Measurements from ENCODE around the gene DPPA4.
"Not testable (repeated sequence)": the region's sequence is repeated elsewhere in the genome, so short reads cannot be mapped to it uniquely, and the experiment has no call there.

Gene DPPA4

DNA sequence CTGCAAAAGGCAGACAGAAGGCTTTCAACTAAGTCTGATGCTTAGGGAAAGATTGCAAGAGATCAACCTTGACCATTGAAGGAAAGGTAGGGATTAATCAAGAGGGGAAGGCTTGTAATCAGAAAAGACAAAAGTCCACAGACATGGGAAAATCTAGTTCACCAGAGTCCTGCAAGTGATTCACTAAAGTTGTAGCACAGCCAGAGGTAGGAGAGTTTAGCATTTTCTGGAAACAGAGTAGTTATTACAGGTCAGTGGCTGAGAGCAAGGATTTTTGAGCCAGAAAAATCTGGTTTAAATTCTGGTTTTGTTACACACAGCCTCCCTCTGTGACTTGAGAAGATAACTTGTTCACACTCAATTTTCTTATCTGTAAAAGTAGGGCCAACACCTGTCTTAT lies 35.3 kb upstream of the DPPA4 start:
- DNase-seq (ENCODE audit: low read depth in 2 of 2), result no peak
- H3K4me3 ChIP-seq (replicated peaks in 1 of 2; ENCODE audit: low read depth in 2 of 2, low read length in 2 of 2), result no peak overlapping the region
- TF ChIP-seq, protein P1, sequence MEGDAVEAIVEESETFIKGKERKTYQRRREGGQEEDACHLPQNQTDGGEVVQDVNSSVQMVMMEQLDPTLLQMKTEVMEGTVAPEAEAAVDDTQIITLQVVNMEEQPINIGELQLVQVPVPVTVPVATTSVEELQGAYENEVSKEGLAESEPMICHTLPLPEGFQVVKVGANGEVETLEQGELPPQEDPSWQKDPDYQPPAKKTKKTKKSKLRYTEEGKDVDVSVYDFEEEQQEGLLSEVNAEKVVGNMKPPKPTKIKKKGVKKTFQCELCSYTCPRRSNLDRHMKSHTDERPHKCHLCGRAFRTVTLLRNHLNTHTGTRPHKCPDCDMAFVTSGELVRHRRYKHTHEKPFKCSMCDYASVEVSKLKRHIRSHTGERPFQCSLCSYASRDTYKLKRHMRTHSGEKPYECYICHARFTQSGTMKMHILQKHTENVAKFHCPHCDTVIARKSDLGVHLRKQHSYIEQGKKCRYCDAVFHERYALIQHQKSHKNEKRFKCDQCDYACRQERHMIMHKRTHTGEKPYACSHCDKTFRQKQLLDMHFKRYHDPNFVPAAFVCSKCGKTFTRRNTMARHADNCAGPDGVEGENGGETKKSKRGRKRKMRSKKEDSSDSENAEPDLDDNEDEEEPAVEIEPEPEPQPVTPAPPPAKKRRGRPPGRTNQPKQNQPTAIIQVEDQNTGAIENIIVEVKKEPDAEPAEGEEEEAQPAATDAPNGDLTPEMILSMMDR (IDR thresholded peaks at IDR 0.05; ENCODE audit: low read depth, low read length), result no peak

DNA sequence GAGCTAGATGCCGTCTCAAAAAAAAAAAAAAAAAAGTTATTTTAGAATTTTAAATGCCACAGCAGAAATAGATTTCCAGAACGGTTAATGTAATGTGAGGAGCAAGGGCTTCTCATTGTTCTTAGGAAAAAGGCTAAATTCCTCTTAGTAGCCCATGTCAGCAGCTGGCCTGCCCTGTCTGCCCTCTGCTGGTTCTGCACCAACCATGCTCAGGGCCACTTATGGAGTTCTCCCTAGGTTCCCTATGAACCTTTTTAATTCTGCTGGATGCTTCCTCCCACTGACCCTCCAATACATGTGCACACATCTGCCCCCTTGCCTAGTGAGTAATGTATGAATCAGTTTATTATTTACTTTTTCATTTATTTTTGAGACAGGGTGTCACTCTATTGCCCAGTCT lies 32.2 kb upstream of the DPPA4 start:
- H3K4me3 ChIP-seq (replicated peaks in 1 of 2; ENCODE audit: low read depth in 2 of 2, low read length in 2 of 2), result no peak overlapping the region
- DNase-seq (ENCODE audit: low read depth in 2 of 2), result peak in 1 of 2 donors; percentile 5
- TF ChIP-seq, protein P1 (IDR thresholded peaks at IDR 0.05; ENCODE audit: low read depth, low read length), result no peak

DNA sequence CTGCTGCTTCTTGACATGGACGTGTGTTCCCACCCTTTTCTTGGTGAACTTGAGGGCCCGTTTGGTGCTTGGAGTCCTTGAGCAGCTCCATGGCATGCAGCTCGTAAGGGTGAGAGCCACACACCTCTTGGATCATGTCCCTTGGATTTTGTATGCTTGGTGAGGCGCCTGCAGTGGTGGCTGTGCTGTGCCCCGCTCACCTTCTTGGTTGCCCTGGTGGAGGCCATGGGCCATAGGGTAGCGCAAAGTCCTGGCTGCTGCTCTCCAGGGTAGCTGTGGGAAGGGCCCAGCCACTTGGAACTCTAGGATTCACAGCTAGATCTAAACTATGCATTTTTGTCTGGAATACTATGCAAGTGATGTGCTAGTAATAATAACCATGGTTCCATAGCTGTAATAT lies 26.7 kb upstream of the DPPA4 start:
- DNase-seq (ENCODE audit: low read depth in 2 of 2), result no peak
- TF ChIP-seq, protein P1 (IDR thresholded peaks at IDR 0.05; ENCODE audit: low read depth, low read length), result no peak
- H3K4me3 ChIP-seq (replicated peaks in 1 of 2; ENCODE audit: low read depth in 2 of 2, low read length in 2 of 2), result no peak overlapping the region

DNA sequence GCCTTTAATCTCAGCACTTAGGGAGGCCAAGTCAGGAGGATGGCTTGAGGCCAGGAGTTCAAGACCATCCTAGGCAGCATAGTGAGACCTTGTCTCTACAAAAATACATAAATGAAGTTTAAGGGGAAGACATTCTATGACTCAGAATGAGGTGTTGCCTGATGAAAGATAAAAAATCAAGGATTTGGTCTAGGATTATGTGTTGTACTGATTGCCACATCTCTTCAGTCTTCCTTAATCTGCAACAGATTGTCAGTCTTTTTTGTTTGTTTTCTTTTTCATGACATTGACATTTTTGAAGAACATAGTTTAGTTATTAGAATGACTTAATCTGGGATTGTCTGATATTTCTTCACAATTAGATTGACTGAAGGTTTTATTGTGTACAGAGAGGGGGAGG lies 26.3 kb upstream of the DPPA4 start:
- TF ChIP-seq, protein P1 (IDR thresholded peaks at IDR 0.05; ENCODE audit: low read depth, low read length), result no peak
- no peak for DNase-seq (ENCODE audit: low read depth in 2 of 2)
- H3K4me3 ChIP-seq (replicated peaks in 1 of 2; ENCODE audit: low read depth in 2 of 2, low read length in 2 of 2), result no peak overlapping the region

DNA sequence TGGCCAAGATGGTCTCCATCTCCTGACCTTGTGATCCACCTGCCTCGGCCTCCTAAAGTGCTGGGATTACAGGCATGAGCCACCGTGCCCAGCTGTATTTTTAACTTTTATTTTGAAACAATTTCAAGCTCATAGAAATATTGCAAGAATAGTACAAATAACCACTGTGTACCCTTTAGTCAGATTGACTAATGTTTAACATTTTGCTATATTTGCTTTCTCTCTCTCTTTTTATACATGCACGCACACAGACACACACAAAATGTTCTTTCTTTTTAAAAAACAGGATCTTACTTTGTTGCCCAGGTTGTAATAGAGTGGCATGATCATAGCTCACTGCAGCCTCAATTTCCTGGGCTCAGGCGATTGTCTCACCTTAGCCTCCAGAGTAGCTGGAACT lies 25.5 kb upstream of the DPPA4 start:
- no peak for DNase-seq (ENCODE audit: low read depth in 2 of 2)

DNA sequence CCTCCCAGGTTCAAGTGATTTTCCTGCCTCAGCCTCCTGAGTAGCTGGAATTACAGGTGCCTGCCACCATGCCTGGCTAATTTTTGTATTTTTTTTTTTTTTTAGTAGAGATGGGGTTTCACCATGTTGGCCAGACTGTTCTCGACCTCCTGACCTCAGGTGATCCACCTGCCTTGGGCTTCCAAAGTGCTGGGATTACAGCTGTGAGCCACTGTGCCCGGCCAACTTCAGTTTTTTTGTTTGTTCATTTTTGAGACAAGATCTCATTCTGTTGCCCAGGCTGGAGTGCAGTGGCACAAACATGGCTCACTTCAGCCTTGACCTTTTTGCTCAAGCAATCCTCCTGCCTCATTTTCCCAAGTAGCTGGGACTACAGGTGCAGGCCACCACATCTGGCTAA lies 21.5 kb upstream of the DPPA4 start:
- DNase-seq (ENCODE audit: low read depth in 2 of 2); H3K4me3 ChIP-seq (replicated peaks in 1 of 2; ENCODE audit: low read depth in 2 of 2, low read length in 2 of 2): not testable (repeated sequence)

More for the DNA sequence above, 25.5 kb upstream of the DPPA4 start:
- TF ChIP-seq, protein P1 (IDR thresholded peaks at IDR 0.05; ENCODE audit: low read depth, low read length), result no peak
- H3K4me3 ChIP-seq (replicated peaks in 1 of 2; ENCODE audit: low read depth in 2 of 2, low read length in 2 of 2), result no peak overlapping the region

DNA sequence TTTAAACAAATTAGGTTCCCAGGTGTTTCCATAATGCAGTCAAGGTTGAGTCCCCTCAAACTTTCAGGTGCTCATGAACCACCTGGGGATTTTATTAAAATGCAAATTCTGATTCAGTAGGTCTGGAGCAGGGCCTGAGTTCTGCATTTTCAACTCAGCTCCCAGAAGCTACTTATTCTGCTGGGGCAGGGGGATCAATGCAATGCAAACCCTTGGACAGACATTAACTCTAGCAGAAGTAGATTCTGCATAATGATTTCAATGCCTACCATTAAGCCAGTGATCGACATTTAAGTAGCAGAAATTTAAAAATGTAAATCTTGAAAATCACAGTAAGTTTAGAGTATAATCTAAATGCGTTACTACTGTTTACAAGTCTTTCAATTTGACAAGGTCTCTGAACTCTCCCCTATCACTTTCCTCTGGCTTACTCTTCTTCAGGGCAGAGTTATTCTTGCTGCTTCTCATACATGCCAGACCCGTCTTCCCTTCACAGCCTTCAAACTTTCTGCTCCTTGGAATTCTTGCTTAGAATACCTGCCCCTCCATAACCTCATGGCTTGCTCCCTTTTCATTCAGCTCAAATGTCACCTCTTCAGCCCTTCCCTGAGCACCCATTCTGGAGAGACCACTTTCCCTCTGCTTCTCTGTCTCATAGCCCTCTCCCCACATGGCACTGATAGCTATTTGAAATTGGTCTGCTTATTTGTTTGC lies 19.3 kb upstream of the DPPA4 start:
- no peak overlapping the region for H3K4me3 ChIP-seq (replicated peaks in 1 of 2; ENCODE audit: low read depth in 2 of 2, low read length in 2 of 2)
- no peak for DNase-seq (ENCODE audit: low read depth in 2 of 2)
- TF ChIP-seq, protein P1 (IDR thresholded peaks at IDR 0.05; ENCODE audit: low read depth, low read length), result no peak

Data from cardiac fibroblast (primary cell).